Measurements from ENCODE around the gene ASPDH. TPM values are rescaled to one million over a fixed set of nuclear protein-coding genes. Genes with fewer than 3 reads are reported as not detected.

Gene ASPDH
- polyA plus RNA-seq, 4 donors, result 0.27 to 20.0 (median 11.5) TPM

- Histone ChIP-seq H3K4me3 (ENCODE audit: low read depth in 1 of 3, low read length in 3 of 3) (no peak overlapping the region), H3K36me3 (ENCODE audit: control insufficient read depth in 3 of 3, insufficient read depth in 2 of 3, low read depth in 1 of 3, low read length in 3 of 3) (peaks cover 0 to 3% (median 0%) of the 10 kb centered on the region in 3 donors), H3K9me3 (ENCODE audit: control insufficient read depth in 2 of 2, insufficient read depth in 1 of 2, low read depth in 1 of 2, low read length in 1 of 2) (no peaks in the 10 kb centered on the region), H3K4me1 (ENCODE audit: control insufficient read depth in 3 of 3, insufficient read depth in 2 of 3, low read depth in 1 of 3, low read length in 2 of 3) (no peaks in the 10 kb centered on the region), H3K27me3 (ENCODE audit: control insufficient read depth in 3 of 3, insufficient read depth in 3 of 3, low read length in 3 of 3) (peaks cover 0 to 4% (median 0%) of the 10 kb centered on the region in 3 donors), H3K27ac (ENCODE audit: low read depth in 1 of 3, low read length in 2 of 3) (no peak overlapping the region)
- DNase-seq (no peak), FAIRE-seq (no peak)
- WGBS, 3 donors, result 86 to 89% (median 88%) methylated on average over 17 of the region's 17 CpGs
Observed at GRCh38 chr19:50520822-50521465, 7.2 kb upstream of the ASPDH start.

- FAIRE-seq (no peak), DNase-seq (no peak)
- no peaks in the 10 kb centered on the region for H3K9me3 ChIP-seq (ENCODE audit: control insufficient read depth in 2 of 2, insufficient read depth in 1 of 2, low read depth in 1 of 2, low read length in 1 of 2)
Observed at GRCh38 chr19:50519006-50519575, 5.4 kb upstream of the ASPDH start.

GRCh38 chr19:50518091-50519005, 4.6 kb upstream of the ASPDH start:
- no peaks in the 10 kb centered on the region for H3K9me3 ChIP-seq (ENCODE audit: control insufficient read depth in 2 of 2, insufficient read depth in 1 of 2, low read depth in 1 of 2, low read length in 1 of 2)
- no peak for DNase-seq
- no peak overlapping the region for H3K27ac ChIP-seq (ENCODE audit: low read depth in 1 of 3, low read length in 2 of 3)
- H3K4me3 ChIP-seq (ENCODE audit: low read depth in 1 of 3, low read length in 3 of 3), result no peak overlapping the region
- peaks cover 0 to 4% (median 0%) of the 10 kb centered on the region in 3 donors for H3K27me3 ChIP-seq (ENCODE audit: control insufficient read depth in 3 of 3, insufficient read depth in 3 of 3, low read length in 3 of 3)
- no peaks in the 10 kb centered on the region for H3K4me1 ChIP-seq (ENCODE audit: control insufficient read depth in 3 of 3, insufficient read depth in 2 of 3, low read depth in 1 of 3, low read length in 2 of 3)
- peaks cover 0 to 3% (median 0%) of the 10 kb centered on the region in 3 donors for H3K36me3 ChIP-seq (ENCODE audit: control insufficient read depth in 3 of 3, insufficient read depth in 2 of 3, low read depth in 1 of 3, low read length in 3 of 3)
- WGBS, 3 donors, result 95 to 97% (median 95%) methylated on average over 78 to 87 of the region's 87 CpGs
- no peak for FAIRE-seq

More at GRCh38 chr19:50519006-50519575, 5.4 kb upstream of the ASPDH start:
- Histone ChIP-seq H3K4me3 (ENCODE audit: low read depth in 1 of 3, low read length in 3 of 3) (no peak overlapping the region), H3K36me3 (ENCODE audit: control insufficient read depth in 3 of 3, insufficient read depth in 2 of 3, low read depth in 1 of 3, low read length in 3 of 3) (peaks cover 0 to 3% (median 0%) of the 10 kb centered on the region in 3 donors), H3K4me1 (ENCODE audit: control insufficient read depth in 3 of 3, insufficient read depth in 2 of 3, low read depth in 1 of 3, low read length in 2 of 3) (no peaks in the 10 kb centered on the region), H3K27ac (ENCODE audit: low read depth in 1 of 3, low read length in 2 of 3) (no peak overlapping the region), H3K27me3 (ENCODE audit: control insufficient read depth in 3 of 3, insufficient read depth in 3 of 3, low read length in 3 of 3) (peaks cover 0 to 4% (median 0%) of the 10 kb centered on the region in 3 donors)
- WGBS, 3 donors, result 94 to 97% (median 96%) methylated on average over 40 of the region's 40 CpGs

- no peak for DNase-seq
- Histone ChIP-seq H3K4me1 (ENCODE audit: control insufficient read depth in 3 of 3, insufficient read depth in 2 of 3, low read depth in 1 of 3, low read length in 2 of 3) (no peaks in the 10 kb centered on the region), H3K36me3 (ENCODE audit: control insufficient read depth in 3 of 3, insufficient read depth in 2 of 3, low read depth in 1 of 3, low read length in 3 of 3) (peaks cover 0 to 3% (median 0%) of the 10 kb centered on the region in 3 donors), H3K27ac (ENCODE audit: low read depth in 1 of 3, low read length in 2 of 3) (no peak overlapping the region), H3K9me3 (ENCODE audit: control insufficient read depth in 2 of 2, insufficient read depth in 1 of 2, low read depth in 1 of 2, low read length in 1 of 2) (no peaks in the 10 kb centered on the region), H3K27me3 (ENCODE audit: control insufficient read depth in 3 of 3, insufficient read depth in 3 of 3, low read length in 3 of 3) (peaks cover 0 to 4% (median 0%) of the 10 kb centered on the region in 3 donors), H3K4me3 (ENCODE audit: low read depth in 1 of 3, low read length in 3 of 3) (no peak overlapping the region)
- WGBS, 3 donors, result 94 to 97% (median 96%) methylated on average over 26 to 37 of the region's 37 CpGs
- no peak for FAIRE-seq
Observed at GRCh38 chr19:50517704-50518075, 4.0 kb upstream of the ASPDH start.

- no peak for DNase-seq
- FAIRE-seq, result no peak
- Histone ChIP-seq H3K9me3 (ENCODE audit: control insufficient read depth in 2 of 2, insufficient read depth in 1 of 2, low read depth in 1 of 2, low read length in 1 of 2) (no peaks in the 10 kb centered on the region), H3K36me3 (ENCODE audit: control insufficient read depth in 3 of 3, insufficient read depth in 2 of 3, low read depth in 1 of 3, low read length in 3 of 3) (peaks cover 0 to 3% (median 0%) of the 10 kb centered on the region in 3 donors), H3K4me1 (ENCODE audit: control insufficient read depth in 3 of 3, insufficient read depth in 2 of 3, low read depth in 1 of 3, low read length in 2 of 3) (peaks cover 0 to 2% (median 0%) of the 10 kb centered on the region in 3 donors), H3K27ac (ENCODE audit: low read depth in 1 of 3, low read length in 2 of 3) (no peak overlapping the region), H3K27me3 (ENCODE audit: control insufficient read depth in 3 of 3, insufficient read depth in 3 of 3, low read length in 3 of 3) (peaks cover 0 to 4% (median 0%) of the 10 kb centered on the region in 3 donors), H3K4me3 (ENCODE audit: low read depth in 1 of 3, low read length in 3 of 3) (no peak overlapping the region)
- 57 to 67% (median 62%) methylated on average over 43 to 53 of the region's 53 CpGs for WGBS, 3 donors
Observed at GRCh38 chr19:50516964-50517703, 3.4 kb upstream of the ASPDH start.

- H3K36me3 ChIP-seq (ENCODE audit: control insufficient read depth in 3 of 3, insufficient read depth in 2 of 3, low read depth in 1 of 3, low read length in 3 of 3), result peaks cover 0 to 3% (median 0%) of the 10 kb centered on the region in 3 donors
- no peaks in the 10 kb centered on the region for H3K9me3 ChIP-seq (ENCODE audit: control insufficient read depth in 2 of 2, insufficient read depth in 1 of 2, low read depth in 1 of 2, low read length in 1 of 2)
- no peak overlapping the region for H3K27ac ChIP-seq (ENCODE audit: low read depth in 1 of 3, low read length in 2 of 3)
- WGBS, 3 donors, result 42 to 54% (median 45%) methylated on average over 10 to 12 of the region's 12 CpGs
- peaks cover 0 to 4% (median 0%) of the 10 kb centered on the region in 3 donors for H3K27me3 ChIP-seq (ENCODE audit: control insufficient read depth in 3 of 3, insufficient read depth in 3 of 3, low read length in 3 of 3)
- DNase-seq (no peak), FAIRE-seq (no peak)
- peaks cover 0 to 5% (median 0%) of the 10 kb centered on the region in 3 donors for H3K4me1 ChIP-seq (ENCODE audit: control insufficient read depth in 3 of 3, insufficient read depth in 2 of 3, low read depth in 1 of 3, low read length in 2 of 3)
- no peak overlapping the region for H3K4me3 ChIP-seq (ENCODE audit: low read depth in 1 of 3, low read length in 3 of 3)
Observed at GRCh38 chr19:50516456-50516855, 2.7 kb upstream of the ASPDH start.

GRCh38 chr19:50515168-50515561, 1.5 kb upstream of the ASPDH start:
- Histone ChIP-seq H3K4me3 (ENCODE audit: low read depth in 1 of 3, low read length in 3 of 3) (no peak overlapping the region), H3K27me3 (ENCODE audit: control insufficient read depth in 3 of 3, insufficient read depth in 3 of 3, low read length in 3 of 3) (peaks cover 0 to 4% (median 0%) of the 10 kb centered on the region in 3 donors), H3K4me1 (ENCODE audit: control insufficient read depth in 3 of 3, insufficient read depth in 2 of 3, low read depth in 1 of 3, low read length in 2 of 3) (peaks cover 0 to 11% (median 1%) of the 10 kb centered on the region in 3 donors), H3K27ac (ENCODE audit: low read depth in 1 of 3, low read length in 2 of 3) (no peak overlapping the region), H3K9me3 (ENCODE audit: control insufficient read depth in 2 of 2, insufficient read depth in 1 of 2, low read depth in 1 of 2, low read length in 1 of 2) (no peaks in the 10 kb centered on the region), H3K36me3 (ENCODE audit: control insufficient read depth in 3 of 3, insufficient read depth in 2 of 3, low read depth in 1 of 3, low read length in 3 of 3) (peaks cover 0 to 3% (median 0%) of the 10 kb centered on the region in 3 donors)
- WGBS, 3 donors, result 63 to 78% (median 69%) methylated on average over 9 to 11 of the region's 11 CpGs
- DNase-seq (no peak), FAIRE-seq (no peak)

All from small intestine (tissue), 7 donors.